IPS-15b (cell line): ENCODE results near the gene SRSF10.
"Not testable (repeated sequence)": the region's sequence is repeated elsewhere in the genome, so short reads cannot be mapped to it uniquely, and the experiment has no call there.

Experiments used
- H3K27me3 ChIP-seq: one replicate; pipeline ENCODE4 v1.6.1; 2013; ENCODE audit warnings: low read length; ENCODE audit not compliant: control insufficient read depth, insufficient read depth
- H3K36me3 ChIP-seq: one replicate; pipeline ENCODE4 v1.6.1; 2013; ENCODE audit warnings: low read length; ENCODE audit not compliant: control insufficient read depth, insufficient read depth
- H3K4me1 ChIP-seq: one replicate; pipeline ENCODE4 v1.6.1; 2013; ENCODE audit warnings: mild to moderate bottlenecking, low read length; ENCODE audit not compliant: control insufficient read depth, insufficient read depth
- H3K4me3 ChIP-seq: one replicate; pipeline ENCODE4 v1.5.1; 2013; ENCODE audit warnings: low read depth, low read length
- H3K9ac ChIP-seq: one replicate; pipeline ENCODE4 v1.6.1; 2013; ENCODE audit warnings: low read depth, mild to moderate bottlenecking, low read length
- H3K9me3 ChIP-seq: one replicate; pipeline ENCODE4 v1.6.1; 2013; ENCODE audit warnings: mild to moderate bottlenecking, low read length; ENCODE audit not compliant: control insufficient read depth, insufficient read depth

The SRSF10 gene

DNA sequence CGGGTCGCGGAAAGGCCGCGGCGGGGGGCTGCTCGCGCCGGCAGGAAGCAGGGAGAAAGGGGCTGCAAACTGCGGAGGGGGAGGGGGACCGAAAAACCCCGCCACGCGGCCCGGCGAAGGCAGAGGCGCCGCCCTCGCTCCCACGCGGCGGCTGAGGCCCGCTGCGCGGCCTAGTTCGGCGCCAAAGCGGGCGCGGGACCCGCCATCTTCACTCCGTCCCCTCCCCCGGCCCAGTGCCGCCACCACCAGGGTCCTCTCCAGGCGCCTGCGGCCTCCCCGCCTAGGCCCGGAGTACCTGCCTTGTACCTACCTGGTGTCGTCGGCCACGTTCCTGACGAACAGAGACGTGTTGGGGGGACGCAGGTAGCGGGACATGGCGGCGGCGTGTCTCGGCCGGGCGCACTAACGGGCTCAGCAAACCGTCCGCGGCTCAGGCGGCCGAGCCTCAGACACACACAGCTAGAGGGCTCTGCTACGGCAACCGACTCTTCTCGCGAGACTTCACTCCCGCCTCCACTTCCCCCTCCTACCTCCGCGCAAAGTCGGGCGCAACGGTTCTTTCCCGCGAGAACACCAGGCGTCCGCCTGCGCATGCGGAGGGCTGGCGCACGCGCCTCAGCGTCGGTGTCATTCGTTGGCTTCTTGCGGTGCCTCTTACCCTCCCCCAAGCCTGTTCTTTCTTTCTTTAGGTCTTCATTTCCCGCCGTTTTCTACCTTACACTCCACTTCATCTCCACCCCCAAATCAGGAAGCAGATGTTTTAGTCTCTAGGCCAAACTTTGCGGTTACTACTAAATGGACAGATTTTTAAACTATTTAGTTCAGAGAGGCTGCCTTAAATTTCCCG lies at the start of gene SRSF10:
Gene SRSF10, minus strand, starts transcription at position 447 of the 847 bp plus-strand sequence. Its CDS starts 72 bp downstream, at position 375.
- Histone ChIP-seq H3K9ac (peak within 1 kb of the TSS; percentile 99), H3K36me3 (peaks cover 10% of the 10 kb centered on the region), H3K9me3 (no peaks in the 10 kb centered on the region), H3K4me3 (peak within 1 kb of the TSS; percentile 89), H3K4me1 (peaks cover 23% of the 10 kb centered on the region), H3K27me3 (no peaks in the 10 kb centered on the region)

DNA sequence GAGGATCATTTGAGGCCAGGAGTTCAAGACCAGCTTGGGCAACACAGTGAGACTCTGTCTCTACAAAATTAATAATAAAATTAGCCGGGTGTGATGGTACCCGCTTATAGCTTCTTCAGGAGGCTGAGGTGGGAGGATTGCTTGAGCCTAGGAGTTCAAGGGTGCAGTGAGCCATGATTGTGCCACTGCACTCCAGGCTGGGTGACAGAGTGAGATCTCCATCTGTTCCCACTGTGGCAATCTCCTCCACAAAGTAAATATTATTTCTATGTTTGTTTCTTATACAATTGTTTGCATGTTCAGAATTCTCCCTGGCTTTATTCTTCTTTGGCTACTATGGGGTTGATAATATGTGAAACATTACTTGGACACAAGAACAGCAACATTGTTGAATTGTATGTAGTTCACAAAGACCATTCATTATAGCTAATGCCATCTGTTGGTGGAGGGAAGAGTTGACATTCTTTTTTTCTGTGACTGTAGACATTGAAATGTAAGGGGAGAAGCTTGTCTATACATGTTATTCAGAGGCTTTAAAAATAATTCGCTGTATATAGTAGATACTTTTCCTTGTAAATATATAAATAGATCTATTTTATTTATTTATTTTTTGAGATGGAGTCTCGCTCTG lies 47.8 kb upstream of the SRSF10 start:
- H3K9me3 ChIP-seq = no peaks in the 10 kb centered on the region
- H3K4me3 ChIP-seq = no peak overlapping the region
- no peaks in the 10 kb centered on the region for H3K36me3 ChIP-seq
- H3K27me3 ChIP-seq = no peaks in the 10 kb centered on the region
- no peak overlapping the region for H3K9ac ChIP-seq
- no peaks in the 10 kb centered on the region for H3K4me1 ChIP-seq

DNA sequence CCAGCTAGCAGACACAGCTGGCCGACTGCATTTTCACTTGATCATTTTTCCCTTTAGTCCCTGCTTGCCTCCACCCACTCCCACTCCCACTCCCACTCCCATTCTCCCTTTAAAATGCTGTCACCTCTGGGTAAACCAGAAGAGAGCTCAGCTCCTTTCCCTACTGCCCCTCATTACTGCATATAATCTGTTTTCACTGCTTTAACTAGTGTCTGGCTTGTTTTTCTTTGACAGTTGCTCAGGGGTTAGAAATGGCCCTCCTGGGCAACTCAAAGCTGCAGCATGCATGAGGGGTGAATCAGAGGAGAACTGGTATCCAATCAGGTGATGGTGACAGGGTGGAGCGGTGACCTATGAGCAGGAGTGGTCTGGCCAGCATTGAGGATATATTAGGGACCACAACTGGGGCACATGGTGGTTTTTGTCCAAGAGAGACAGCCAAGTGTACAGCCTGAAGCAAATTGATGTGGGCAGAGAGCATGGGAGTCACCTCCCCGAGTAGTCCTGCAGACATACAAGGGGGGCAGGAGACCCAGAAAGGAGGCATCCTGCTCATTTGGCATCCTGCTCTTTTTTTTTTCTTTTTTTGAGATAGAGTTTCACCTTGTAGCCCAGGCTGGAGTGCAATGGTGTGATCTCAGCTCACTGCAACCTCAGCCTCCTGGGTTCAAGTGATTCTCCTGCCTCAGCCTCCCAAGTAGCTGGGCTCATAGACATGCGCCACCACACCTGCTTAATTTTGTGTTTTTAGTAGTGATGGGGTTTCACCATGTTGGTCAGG lies 42.6 kb upstream of the SRSF10 start:
- Histone ChIP-seq H3K4me1 (peaks cover 5% of the 10 kb centered on the region), H3K27me3 (no peaks in the 10 kb centered on the region), H3K9me3 (no peaks in the 10 kb centered on the region), H3K4me3 (no peak overlapping the region), H3K9ac (no peak overlapping the region), H3K36me3 (no peaks in the 10 kb centered on the region)

DNA sequence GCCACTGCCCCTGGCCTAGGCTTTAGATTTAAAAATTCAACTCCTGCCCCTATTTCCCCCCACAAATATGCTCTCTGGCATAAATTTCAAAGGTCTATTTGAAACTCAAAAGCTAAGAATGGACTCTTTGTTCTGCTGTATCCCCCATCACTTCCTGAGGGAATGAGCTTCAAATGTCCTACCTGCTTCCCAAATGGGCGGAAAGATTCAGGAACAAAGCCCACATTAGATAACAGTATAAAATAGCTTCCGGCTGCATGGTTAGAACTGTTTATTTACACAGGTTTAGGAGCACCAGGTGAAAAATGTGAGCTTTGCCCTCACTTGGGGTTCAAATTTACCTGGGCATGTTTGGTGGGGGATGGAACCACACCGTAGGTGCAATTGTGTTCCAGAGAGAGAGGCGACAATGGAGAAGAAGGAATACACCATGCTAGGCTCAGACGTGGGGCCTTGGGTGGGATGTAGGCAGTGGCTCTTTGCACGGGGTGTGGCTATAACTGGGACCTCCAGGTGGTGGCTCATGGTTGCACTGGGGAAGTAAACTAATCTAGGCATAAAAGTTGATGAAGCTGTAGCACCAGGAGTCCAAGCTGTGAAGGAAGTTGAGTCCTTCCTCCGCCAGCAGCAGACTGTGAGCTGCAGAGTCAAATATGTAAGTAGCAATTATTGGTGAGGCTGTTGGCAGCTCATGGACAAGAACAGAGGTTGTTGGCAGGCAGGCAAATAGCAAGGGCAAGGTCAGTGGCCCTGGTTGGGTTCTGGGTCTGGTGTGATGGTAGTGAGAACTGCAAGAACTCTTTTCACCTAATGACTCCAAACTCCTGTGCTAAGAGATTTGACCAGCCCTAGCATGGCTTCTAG lies 41.5 kb upstream of the SRSF10 start:
- H3K9me3 ChIP-seq = no peaks in the 10 kb centered on the region
- no peak overlapping the region for H3K4me3 ChIP-seq
- H3K4me1 ChIP-seq = peaks cover 5% of the 10 kb centered on the region
- H3K27me3 ChIP-seq = no peaks in the 10 kb centered on the region
- H3K9ac ChIP-seq = no peak overlapping the region
- no peaks in the 10 kb centered on the region for H3K36me3 ChIP-seq

DNA sequence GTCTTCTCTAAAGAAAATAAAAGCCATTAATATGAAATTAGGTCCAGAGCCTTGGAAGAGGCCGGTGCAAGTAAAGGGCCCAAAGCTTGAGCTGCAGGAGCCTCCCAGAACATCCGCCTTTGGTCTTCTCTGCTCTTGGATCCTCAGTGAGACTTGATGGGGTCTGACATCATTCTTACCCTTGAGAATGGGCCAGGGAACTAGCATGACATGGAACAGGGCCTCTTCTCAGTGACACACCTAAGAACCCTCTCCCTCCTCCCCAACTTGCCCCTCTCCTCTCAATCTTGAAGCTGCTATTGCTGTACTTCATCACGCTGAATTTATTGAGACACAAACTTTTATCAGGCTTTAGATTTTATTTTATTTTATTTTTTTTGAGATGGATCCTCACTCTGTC lies 40.3 kb upstream of the SRSF10 start:
- Histone ChIP-seq H3K36me3 (no peaks in the 10 kb centered on the region), H3K4me1 (peaks cover 5% of the 10 kb centered on the region), H3K4me3 (no peak overlapping the region), H3K9me3 (no peaks in the 10 kb centered on the region), H3K27me3 (no peaks in the 10 kb centered on the region), H3K9ac (no peak overlapping the region)

DNA sequence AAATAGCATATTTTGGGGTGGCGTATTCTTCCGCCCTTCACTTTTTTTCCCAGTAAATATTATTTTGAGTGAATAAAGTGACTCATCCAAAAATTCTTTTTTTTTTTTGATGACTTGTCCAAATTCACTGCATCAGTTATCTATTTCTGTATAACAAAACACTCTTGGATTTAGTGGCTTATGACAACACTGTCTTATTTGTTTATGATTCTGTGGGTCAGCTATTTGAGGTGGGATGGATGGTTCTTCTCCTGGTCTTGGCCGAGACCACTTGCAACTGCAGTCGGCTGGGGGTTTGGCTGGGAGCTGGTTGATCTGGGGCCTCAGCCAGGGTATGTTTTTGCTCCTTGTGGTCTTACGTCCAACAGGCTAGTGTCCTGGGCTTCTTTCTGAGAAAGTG lies 39.9 kb upstream of the SRSF10 start:
- Histone ChIP-seq H3K4me3 (no peak overlapping the region), H3K9ac (no peak overlapping the region), H3K36me3 (no peaks in the 10 kb centered on the region), H3K9me3 (no peaks in the 10 kb centered on the region), H3K4me1 (peaks cover 5% of the 10 kb centered on the region), H3K27me3 (no peaks in the 10 kb centered on the region)

DNA sequence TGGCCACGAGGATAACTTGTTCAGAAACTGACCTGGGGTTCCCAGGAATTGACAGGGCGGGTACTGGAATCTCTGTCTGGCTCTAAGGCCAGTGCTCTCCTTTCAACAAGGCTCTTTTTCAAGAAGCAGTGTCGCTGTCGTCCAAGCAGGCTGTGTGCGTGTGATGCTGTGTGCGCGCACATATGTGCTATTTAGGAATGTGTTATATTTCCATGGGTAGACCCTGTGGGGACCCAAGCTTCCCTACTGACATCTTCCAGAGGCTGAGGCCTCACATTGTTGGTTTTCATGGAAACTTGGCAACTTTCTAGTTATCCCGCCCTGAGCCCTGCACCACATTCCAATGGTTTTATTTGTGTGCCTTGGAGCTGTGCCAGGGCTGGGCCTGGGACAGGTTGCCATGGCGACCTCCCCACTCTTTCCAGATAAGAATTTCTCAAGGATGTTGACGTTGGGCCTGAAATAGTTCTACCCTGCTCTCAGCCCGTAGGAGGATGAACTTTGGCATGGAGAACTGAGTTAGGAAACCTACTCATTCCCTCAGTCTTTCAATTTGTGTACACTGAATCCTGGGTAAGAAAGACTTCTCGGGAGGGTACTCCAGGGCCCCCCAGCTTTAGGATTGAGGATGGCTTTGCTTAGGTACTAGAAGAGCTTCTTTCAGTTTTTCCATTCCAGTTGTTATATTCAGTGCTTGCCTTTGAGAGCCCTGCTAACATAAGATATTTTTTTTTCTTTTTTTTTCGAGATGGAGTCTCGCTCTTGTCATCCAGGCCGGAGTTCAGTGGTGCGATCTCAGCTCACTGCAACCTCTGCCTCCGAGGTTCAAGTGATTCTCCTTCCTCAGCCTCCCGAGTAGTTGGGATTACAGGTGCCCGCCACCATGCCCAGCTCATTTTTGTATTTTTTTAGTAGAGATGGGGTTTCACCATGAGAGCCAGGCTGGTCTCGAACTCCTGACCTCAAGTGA lies 38.8 kb upstream of the SRSF10 start:
- no peaks in the 10 kb centered on the region for H3K9me3 ChIP-seq
- H3K27me3 ChIP-seq = no peaks in the 10 kb centered on the region
- peaks cover 5% of the 10 kb centered on the region for H3K4me1 ChIP-seq
- H3K9ac ChIP-seq = no peak overlapping the region
- no peak overlapping the region for H3K4me3 ChIP-seq
- H3K36me3 ChIP-seq = no peaks in the 10 kb centered on the region

DNA sequence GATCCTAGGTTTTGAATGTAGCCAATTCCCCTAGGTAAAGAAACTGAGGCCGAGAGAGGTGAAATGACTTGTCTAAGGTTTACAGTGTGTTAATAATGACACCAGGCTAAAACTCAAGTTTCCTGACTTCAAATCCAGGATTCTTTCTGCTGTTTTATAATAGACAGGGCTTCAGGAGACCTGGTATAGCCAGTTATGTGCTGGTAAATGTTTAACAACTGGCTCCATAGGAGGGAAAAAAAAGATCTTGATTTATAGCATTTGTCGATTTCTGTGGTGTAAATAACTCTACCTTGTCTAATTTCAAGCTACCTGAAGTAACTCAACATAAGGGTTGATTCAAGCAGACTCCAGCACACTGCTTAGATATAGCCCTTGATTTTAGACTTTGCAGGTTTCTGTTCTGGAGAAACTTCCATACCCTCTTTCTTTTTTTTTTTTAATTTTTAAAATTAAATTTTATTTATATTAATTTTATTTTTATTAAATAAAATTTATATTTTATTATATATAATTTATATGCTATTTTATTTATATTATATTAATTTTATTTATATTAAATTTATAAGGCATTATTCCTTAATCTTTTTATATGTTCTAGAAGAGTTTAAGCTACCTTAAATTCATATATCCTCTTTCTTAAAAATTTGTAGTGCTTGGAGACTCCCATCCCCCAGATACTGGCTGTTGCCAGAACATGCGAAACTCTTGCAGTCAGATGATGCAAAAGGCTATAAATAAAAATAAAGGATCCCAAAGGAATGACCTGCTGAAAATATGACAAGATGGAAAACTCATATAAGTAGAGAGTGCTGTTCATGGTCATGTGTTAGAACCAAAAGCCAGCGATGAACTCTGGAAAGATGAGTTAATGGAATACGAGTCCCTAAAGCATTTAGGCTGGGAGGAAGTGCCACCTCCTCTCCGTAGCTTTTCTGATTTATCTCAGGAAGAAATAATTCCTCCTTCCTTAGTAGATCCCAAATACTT lies 35.4 kb upstream of the SRSF10 start:
- H3K27me3 ChIP-seq = no peaks in the 10 kb centered on the region
- H3K9ac ChIP-seq = no peak overlapping the region
- no peaks in the 10 kb centered on the region for H3K36me3 ChIP-seq
- no peak overlapping the region for H3K4me3 ChIP-seq
- H3K4me1 ChIP-seq = peaks cover 2% of the 10 kb centered on the region
- no peaks in the 10 kb centered on the region for H3K9me3 ChIP-seq

DNA sequence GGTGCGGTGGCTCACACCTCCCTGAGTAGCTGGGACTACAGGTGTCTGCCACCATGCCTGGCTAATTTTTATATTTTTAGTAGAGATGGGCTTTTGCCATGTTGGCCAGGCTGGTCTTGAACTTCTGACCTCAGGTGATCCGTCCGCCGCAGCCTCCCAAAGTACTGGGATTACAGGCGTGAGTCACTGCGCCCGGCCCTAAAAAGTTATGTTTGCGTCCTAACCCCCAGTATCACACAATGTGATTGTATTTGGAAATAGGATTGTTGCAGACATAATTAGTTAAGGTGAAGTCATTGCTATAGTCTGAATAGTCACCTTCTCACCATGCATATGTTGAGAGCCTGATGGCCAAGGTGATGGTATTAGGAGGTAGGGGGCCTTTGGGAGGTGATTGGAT lies 32.8 kb upstream of the SRSF10 start:
- H3K27me3 ChIP-seq, H3K4me1 ChIP-seq, H3K9me3 ChIP-seq, H3K9ac ChIP-seq, H3K36me3 ChIP-seq, H3K4me3 ChIP-seq: not testable (repeated sequence)

DNA sequence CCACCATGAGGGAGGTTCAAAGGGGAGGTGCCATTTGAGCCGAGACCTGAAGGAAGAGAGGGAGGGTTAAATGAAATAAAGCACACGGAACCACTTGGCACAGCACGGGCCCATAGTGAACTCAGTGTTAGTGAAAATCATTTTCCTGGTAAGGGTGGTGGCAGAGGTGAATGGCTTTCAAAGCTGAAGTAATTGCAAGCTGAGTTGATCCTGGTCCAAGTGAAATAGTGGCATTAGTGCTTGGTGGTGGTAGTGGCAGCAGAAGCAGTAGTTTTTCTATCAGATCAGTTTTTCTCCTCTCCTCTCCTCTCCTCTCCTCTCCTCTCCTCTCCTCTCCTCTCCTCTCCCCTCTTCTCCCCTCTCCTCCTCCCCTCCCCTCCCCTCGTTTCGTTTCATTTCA lies 30.5 kb upstream of the SRSF10 start:
- no peak overlapping the region for H3K4me3 ChIP-seq
- no peaks in the 10 kb centered on the region for H3K4me1 ChIP-seq
- H3K27me3 ChIP-seq = no peaks in the 10 kb centered on the region

More for the DNA sequence above, 30.5 kb upstream of the SRSF10 start:
- Histone ChIP-seq H3K9ac (no peak overlapping the region), H3K9me3 (no peaks in the 10 kb centered on the region), H3K36me3 (no peaks in the 10 kb centered on the region)
